GM18505 (cell line): ENCODE data around the gene ADAMTS7.
"Not testable (repeated sequence)": the region's sequence is repeated elsewhere in the genome, so short reads cannot be mapped to it uniquely, and the experiment has no call there.

Experiments
- ATAC-seq: cut with Tn5 transposase; IDR thresholded peaks from one replicate; pipeline ENCODE4 v1.9.1; 2021; ENCODE audit not compliant: unreplicated experiment
- POLR2A ChIP-seq: IDR thresholded peaks from 4 replicates; pipeline ENCODE4 v1.6.1; 2011; ENCODE audit warnings: borderline replicate concordance; ENCODE audit not compliant: insufficient read depth, insufficient read length; ENCODE audit errors: extremely low read depth

ADAMTS7 gene

GRCh38 chr15:78767331-78767951 lies 43.8 kb downstream of the ADAMTS7 start:
- ATAC-seq: no peak
- TF ChIP-seq POLR2A: no peak

- not testable (repeated sequence) for ATAC-seq
These were observed 44.6 kb downstream of the ADAMTS7 start for GRCh38 chr15:78766641-78767071.

GRCh38 chr15:78766041-78766440 lies 45.2 kb downstream of the ADAMTS7 start:
- ATAC-seq: no peak
- TF ChIP-seq POLR2A: no peak

- not testable (repeated sequence) for ATAC-seq
These were observed 46.0 kb downstream of the ADAMTS7 start for GRCh38 chr15:78765154-78765860.

DNA sequence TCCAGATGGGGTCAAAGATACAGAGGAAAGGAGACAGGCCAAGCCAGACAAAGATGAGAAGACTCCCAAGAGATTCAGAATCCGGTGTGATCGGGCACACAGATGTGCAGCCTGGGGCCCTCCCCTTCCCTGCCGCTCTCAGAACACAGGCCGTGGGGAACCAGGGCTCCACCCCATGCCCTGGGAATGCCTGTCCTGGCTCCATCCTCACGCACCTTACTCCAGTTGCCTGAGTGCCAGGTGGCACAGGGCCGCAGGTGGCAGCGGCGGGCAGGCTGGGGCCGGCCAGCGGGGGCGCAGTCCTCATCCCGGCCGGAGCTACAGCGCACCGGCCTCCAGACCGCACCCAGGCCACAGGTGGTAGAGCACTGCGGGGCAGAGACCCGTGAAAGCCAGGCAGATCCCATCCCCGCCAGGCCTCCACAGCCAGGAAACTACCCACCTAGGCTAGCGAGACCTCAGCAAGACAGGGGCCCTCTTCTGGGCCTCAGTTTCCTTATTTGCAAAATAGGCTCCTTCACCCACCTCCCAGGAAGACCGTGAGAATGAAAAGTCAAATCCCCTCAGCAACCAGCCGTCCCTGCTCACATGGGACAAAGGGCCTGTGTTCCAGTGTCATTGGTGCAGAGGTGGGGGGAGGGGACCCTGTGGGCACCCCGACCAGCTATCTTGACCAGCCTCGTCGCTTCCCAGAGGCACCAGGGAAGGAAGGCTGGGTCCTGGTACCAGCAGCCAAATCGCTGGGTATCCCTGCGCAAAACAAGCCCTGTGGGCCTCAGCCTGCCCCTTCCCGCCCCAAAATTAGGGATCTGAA lies 46.7 kb downstream of the ADAMTS7 start:
- not testable (repeated sequence) for ATAC-seq

DNA sequence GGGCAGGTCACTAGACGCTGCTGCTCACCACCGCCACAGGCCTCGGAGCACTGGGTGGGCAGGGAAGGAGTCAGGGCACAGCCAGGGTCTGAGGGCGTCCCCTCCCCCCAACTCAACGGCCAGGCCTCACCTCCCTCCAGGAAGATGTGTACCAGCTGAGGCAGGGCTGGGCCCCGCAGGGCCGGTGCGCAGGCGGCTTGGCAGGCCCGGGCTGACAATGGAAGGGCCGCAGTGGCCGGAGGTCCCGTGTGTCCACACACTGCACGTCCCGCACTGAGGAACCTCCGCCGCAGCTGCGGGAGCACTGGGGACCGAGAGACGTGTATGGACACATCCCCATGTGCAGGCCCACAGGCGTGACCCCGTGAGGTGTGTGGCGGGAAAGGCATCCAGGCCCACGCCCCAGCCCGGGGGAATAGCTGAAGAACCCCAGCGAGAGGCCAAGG lies 47.4 kb downstream of the ADAMTS7 start:
- ATAC-seq: no peak
- no peak for TF ChIP-seq POLR2A

DNA sequence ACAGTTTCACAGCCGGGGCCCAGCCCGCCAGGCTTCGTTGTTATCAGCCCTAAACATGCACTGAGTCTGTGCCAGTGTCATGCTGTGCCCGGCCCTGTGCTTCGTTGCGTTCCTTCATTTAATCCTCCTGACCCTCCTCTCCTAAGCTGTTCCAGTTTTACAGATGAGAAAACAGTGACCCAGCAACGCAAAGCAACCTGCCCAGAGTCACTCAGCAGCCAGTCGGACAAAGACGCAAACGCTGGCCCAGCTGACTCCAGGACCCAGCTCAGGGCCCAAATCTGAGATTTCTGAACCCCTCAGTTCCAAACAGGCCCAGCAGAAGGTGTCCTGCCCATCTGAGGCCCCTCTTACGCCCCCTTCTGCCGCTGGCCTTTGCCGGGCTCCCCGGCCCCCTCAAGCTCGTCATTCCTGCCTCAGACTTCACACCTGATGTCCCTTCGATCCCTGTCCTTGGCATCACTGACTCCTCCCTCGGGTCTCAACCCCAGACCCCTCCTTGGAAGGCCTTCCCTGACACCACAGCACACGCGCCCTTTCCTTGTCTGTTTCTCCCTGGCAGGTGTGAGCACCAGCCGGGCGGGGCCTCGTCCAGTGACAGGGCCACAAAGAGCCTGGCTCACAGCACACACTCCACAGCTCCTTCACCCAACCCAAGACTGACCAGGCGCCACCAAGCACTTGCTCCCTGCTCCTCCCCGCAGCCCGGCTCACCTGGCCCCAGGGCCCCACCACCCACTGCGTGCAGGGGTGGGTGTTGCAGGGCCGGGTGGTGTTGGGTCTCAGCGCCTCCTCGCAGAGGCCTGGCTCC lies 48.1 kb downstream of the ADAMTS7 start:
- no peak for ATAC-seq
- TF ChIP-seq POLR2A: no peak

GRCh38 chr15:78762386-78762961 lies 48.8 kb downstream of the ADAMTS7 start:
- ATAC-seq: not testable (repeated sequence)

DNA sequence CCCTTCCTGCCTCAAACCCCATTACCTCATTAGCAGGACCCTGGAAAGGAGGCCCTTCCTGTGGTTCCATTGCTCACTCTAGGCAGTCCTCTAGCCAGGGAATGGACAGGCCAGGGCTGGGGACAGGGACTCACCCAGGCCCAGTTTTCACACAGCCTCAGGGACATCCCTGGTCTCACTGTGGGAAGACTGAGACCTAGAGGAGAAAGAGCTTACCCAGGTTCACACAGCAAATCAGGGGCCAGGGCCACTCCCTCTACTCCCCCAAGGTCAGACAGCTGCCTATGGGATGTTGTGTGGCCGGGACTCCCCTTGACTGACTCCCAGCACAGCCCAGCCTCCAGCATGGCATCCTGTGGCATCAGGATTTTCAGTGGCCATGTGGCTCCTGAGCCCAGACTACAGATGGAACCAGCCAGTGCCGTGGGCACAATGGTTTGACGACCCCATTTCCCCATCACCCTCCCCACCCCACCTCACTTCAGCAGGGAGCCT lies 49.3 kb downstream of the ADAMTS7 start:
- no peak for TF ChIP-seq POLR2A
- ATAC-seq: no peak

GRCh38 chr15:78761475-78761874 lies 49.8 kb downstream of the ADAMTS7 start:
- ATAC-seq: peak; percentile 41
- TF ChIP-seq POLR2A: peak; percentile 49

DNA sequence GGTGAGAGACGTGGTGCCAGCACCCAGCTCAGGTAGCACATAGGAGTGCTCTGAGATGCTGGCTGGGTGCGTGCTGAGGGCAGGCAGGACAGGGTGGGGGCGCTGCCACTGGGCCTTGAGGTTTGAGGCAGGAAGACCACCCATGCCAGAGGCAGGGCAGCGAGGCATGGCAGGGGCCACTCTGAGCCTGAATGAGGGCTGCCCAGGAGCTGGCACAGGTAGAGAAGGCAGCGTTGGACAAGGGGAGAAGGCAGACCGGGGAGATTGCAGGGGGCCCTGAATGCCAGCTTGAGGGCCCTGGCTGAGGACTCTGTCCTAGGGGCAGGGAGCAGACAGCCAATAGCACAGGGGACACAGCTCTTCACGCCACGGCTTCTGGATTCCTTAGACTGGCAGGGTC lies 50.2 kb downstream of the ADAMTS7 start:
- TF ChIP-seq POLR2A: no peak
- ATAC-seq: no peak

- ATAC-seq: not testable (repeated sequence)
These were observed 51.0 kb downstream of the ADAMTS7 start for GRCh38 chr15:78760091-78760882.

GRCh38 chr15:78759361-78759998 lies 51.8 kb downstream of the ADAMTS7 start:
- not testable (repeated sequence) for ATAC-seq

DNA sequence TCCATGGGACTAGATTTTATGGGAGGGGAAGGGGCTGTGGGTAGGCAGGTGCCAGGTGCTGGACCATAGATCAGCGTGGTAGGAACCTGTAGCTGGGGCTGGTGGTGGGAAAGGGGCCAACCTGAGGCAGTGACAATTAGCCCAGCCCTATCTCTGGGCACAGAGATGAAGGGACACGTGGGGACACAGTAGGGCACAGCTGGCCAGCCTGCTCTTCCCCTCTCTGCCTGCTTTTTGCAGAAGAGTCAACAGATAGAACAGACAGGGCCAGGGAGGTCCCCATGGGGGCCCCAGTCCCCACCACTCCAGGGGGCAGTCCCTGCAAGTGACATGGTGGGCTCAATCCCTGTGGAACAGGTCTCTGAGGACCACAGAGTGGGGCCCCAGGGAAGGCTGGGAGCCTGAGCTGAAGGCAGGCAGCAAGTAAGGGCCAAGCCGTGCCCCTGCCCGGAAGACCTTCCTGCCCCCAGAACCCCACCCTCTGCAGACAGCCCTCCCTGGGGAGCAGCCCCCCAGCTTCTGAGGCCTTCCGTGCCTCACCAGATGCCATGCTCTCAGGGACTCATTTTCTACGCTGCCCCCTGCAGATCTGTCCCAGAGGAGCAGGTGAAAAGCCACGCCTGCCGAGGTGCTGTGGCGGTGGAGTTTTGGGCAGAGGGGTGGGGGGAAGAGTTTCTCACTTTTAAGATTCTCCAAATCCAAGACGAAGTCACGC lies 52.6 kb downstream of the ADAMTS7 start:
- not testable (repeated sequence) for ATAC-seq

- not testable (repeated sequence) for ATAC-seq
These were observed 53.2 kb downstream of the ADAMTS7 start for GRCh38 chr15:78758084-78758483.
